Activated CD8-positive, alpha-beta T cell treated with anti-CD3 and anti-CD28 coated beads for 36 hours (primary cell): Measurements from ENCODE around the gene QSER1. TPM values are rescaled to one million over a fixed set of nuclear protein-coding genes. Genes with fewer than 3 reads are reported as not detected.
A peak's percentile ranks its signal among the peaks of the same experiment; 100 is the strongest.
"Not testable (repeated sequence)": the region's sequence is repeated elsewhere in the genome, so short reads cannot be mapped to it uniquely, and the experiment has no call there.

Experiments
- ATAC-seq: fragments of 200-7000 bp; cut with Tn5 transposase; one replicate; pipeline ENCODE4 v1.10.0; 2021; ENCODE audit warnings: mild to moderate bottlenecking, moderate library complexity
- CTCF ChIA-PET: fragments of 350-600 bp; sonication (Branson Sonifier 250); formaldehyde crosslinking; loops from one replicate; lab custom pipeline; 2021; ENCODE audit warnings: antibody characterized with exemption; lab: Charles Lee
- POLR2A ChIA-PET: fragments of 350-600 bp; sonication (Branson Sonifier 250); formaldehyde crosslinking; loops from one replicate; lab custom pipeline; 2021; ENCODE audit warnings: antibody characterized with exemption; lab: Charles Lee
- DNase-seq: peaks from one replicate; pipeline ENCODE4 v3.0.0-alpha.2; 2020
- H3K27ac Mint-ChIP-seq: one replicate; pipeline ENCODE4 v1.8.0; 2021; ENCODE audit warnings: mild to moderate bottlenecking, mixed read lengths
- H3K27me3 Mint-ChIP-seq: one replicate; pipeline ENCODE4 v1.8.0; 2021; ENCODE audit warnings: mixed read lengths
- H3K36me3 Mint-ChIP-seq: one replicate; pipeline ENCODE4 v1.8.0; 2021; ENCODE audit warnings: low read depth, mixed read lengths
- H3K4me1 Mint-ChIP-seq: one replicate; pipeline ENCODE4 v1.8.0; 2021; ENCODE audit warnings: low read depth, mixed read lengths
- H3K4me3 Mint-ChIP-seq: one replicate; pipeline ENCODE4 v1.8.0; 2021; ENCODE audit warnings: mild to moderate bottlenecking, moderate library complexity, mixed read lengths
- H3K9me3 Mint-ChIP-seq: one replicate; pipeline ENCODE4 v1.8.0; 2021; ENCODE audit warnings: mixed read lengths
- intact Hi-C: fragments of 100-400 bp; cut with micrococcal nuclease; formaldehyde crosslinking; loops from one replicate; pipeline ENCODE4 v1.10.0; 2022
- total RNA-seq, 2 experiments: library from RNA; stranded (reverse); gene quantifications; one replicate each; pipeline ENCODE4 v1.2.3, GENCODE V29; 2021
- TF ChIP-seq, protein P1 (sequence below): fragments of 200-600 bp; IDR thresholded peaks from one replicate; pipeline ENCODE4 v1.8.0; 2022; ENCODE audit warnings: antibody characterized with exemption, mild to moderate bottlenecking

QSER1 gene
- total RNA-seq, 2 experiments from 2014 or later = 10.5 to 11.2 TPM

DNA sequence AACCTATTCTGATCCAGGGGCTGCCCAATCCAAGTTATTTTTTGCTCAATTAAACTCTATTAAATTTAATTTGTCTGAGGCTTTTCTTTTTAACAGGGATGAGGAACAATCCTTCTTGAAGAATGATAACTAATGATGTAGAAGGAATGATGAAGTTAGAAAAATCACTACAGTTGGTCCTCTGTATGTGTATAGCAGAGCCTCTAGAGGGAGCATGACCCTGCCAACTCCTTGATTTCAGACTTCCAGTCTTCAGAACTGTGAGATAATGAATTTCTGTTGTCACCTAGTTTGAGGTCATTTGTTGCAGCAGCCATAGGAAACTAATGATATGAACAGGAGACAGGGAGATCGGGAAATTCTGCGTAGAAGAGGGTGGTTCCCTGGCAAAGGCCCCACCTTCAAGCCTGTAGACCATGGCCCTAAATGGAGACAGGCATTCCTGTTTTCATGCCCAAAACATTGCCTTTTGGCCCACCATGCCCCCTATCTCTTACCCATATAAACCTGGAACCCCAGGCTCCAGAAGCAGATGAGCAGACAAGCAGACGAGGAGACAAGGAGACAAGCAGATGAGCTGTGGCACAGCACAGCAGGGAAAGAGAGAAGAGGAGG lies 7.7 kb upstream of the QSER1 start:
- no peaks in the 10 kb centered on the region for H3K27me3 Mint-ChIP-seq
- H3K4me3 Mint-ChIP-seq = no peak overlapping the region
- ChIA-PET POLR2A (no interaction called here), CTCF (interaction anchor here (0.7 to 1.7 kb wide), 7 partner anchors 10 to 181 kb away, joined by 3 to 8 read pairs (median 4); no protein-coding TSS in a partner anchor)
- no peaks in the 10 kb centered on the region for H3K36me3 Mint-ChIP-seq
- H3K9me3 Mint-ChIP-seq = no peaks in the 10 kb centered on the region
- intact Hi-C loops = no loop called here
- DNase-seq = no peak
- H3K4me1 Mint-ChIP-seq = no peaks in the 10 kb centered on the region
- no peak for ATAC-seq
- H3K27ac Mint-ChIP-seq = no peak overlapping the region
- TF ChIP-seq, protein P1, sequence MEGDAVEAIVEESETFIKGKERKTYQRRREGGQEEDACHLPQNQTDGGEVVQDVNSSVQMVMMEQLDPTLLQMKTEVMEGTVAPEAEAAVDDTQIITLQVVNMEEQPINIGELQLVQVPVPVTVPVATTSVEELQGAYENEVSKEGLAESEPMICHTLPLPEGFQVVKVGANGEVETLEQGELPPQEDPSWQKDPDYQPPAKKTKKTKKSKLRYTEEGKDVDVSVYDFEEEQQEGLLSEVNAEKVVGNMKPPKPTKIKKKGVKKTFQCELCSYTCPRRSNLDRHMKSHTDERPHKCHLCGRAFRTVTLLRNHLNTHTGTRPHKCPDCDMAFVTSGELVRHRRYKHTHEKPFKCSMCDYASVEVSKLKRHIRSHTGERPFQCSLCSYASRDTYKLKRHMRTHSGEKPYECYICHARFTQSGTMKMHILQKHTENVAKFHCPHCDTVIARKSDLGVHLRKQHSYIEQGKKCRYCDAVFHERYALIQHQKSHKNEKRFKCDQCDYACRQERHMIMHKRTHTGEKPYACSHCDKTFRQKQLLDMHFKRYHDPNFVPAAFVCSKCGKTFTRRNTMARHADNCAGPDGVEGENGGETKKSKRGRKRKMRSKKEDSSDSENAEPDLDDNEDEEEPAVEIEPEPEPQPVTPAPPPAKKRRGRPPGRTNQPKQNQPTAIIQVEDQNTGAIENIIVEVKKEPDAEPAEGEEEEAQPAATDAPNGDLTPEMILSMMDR = peak; percentile 32

DNA sequence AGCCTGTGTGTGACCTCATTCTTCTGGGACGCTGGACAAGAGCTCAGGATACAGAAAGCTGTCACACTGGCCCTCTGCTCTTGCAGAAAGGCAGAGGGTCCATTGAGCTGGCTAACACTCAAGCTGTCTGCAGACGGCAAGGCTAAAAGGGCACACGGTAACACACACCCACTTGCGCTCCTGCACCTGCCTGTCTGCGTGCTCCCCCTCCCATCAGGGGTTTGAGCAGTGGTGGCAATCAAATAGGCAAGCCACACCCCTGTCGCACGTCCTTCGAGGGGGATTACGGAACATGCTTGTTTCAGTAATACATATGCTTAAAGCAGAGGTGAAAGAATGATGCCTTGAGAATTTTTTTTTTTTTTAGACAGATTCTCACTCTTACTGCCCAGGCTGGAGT lies 7.1 kb upstream of the QSER1 start:
- DNase-seq = no peak
- TF ChIP-seq, protein P1 = no peak

DNA sequence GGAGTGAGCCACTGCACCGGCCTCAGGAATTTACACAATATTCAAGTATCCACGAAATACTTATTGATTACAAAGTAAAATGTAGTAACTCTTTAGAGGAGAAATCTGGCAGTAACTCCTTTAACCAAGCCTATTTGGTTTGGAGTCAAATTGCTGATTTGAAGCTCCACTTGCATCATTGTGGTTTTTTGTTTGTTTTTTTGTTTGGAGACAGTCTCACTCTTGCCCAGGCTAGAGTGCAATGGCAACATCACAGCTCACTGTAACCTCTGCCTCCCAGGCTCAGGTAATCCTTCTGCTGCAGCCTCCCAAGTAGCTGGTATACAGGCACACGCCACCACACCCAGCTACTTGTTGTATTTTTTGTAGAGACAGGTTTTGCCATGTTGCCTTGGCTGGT lies 6.4 kb upstream of the QSER1 start:
- H3K36me3 Mint-ChIP-seq = no peaks in the 10 kb centered on the region
- POLR2A ChIA-PET = interaction anchor here (1.2 kb wide), 1 partner anchor 271 kb away, joined by 3 read pairs; no protein-coding TSS in a partner anchor
- no peaks in the 10 kb centered on the region for H3K9me3 Mint-ChIP-seq
- CTCF ChIA-PET = interaction anchor here (0.7 to 1.7 kb wide), 5 partner anchors 16 to 179 kb away, joined by 3 to 7 read pairs (median 3); no protein-coding TSS in a partner anchor
- no peak for DNase-seq
- TF ChIP-seq, protein P1 = no peak
- no peak overlapping the region for H3K4me3 Mint-ChIP-seq
- ATAC-seq = no peak
- H3K27ac Mint-ChIP-seq = no peak overlapping the region
- H3K4me1 Mint-ChIP-seq = no peaks in the 10 kb centered on the region
- H3K27me3 Mint-ChIP-seq = no peaks in the 10 kb centered on the region
- intact Hi-C loops = no loop called here

More for the DNA sequence above, 7.1 kb upstream of the QSER1 start:
- H3K4me1 Mint-ChIP-seq = no peaks in the 10 kb centered on the region
- no peak overlapping the region for H3K27ac Mint-ChIP-seq
- no peak for ATAC-seq
- H3K36me3 Mint-ChIP-seq = no peaks in the 10 kb centered on the region
- ChIA-PET POLR2A (no interaction called here), CTCF (interaction anchor here (0.7 to 1.7 kb wide), 5 partner anchors 9 to 180 kb away, joined by 3 to 7 read pairs (median 5); no protein-coding TSS in a partner anchor)
- no peaks in the 10 kb centered on the region for H3K27me3 Mint-ChIP-seq
- no peak overlapping the region for H3K4me3 Mint-ChIP-seq
- intact Hi-C loops = no loop called here
- H3K9me3 Mint-ChIP-seq = no peaks in the 10 kb centered on the region

DNA sequence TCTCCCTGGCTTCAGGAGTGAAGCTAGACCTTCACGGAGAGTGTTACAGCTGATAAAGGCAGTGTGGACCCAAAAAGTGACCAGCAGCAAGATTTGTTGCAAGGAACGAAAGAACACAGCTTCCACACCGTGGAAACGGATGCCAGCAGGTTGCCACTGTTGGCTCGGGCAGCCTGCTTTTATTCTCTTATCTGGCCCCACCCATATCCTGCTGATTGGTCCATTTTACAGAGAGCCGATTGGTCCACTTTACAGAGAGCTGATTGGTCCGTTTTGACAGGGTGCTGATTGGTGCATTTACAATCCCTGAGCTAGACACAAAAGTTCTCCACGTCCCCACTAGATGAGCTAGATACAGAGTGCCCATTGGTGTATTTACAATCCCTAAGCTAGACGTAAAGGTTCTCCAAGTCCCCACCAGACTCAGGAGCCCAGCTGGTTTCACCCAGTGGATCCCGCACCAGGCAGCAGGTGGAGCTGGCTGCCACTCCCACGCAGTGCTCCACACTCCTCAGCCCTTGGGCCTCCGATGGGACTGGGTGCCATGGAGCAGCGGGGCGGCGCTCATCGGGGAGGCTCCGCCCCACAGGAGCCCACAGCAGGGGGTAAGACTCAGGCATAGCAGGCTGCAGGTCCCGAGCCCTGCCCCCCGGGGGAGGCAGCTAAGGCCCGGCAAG lies 4.8 kb upstream of the QSER1 start:
- H3K4me1 Mint-ChIP-seq, intact Hi-C loops, H3K9me3 Mint-ChIP-seq, H3K4me3 Mint-ChIP-seq, H3K36me3 Mint-ChIP-seq, POLR2A ChIA-PET, H3K27ac Mint-ChIP-seq, ATAC-seq, DNase-seq, H3K27me3 Mint-ChIP-seq: not testable (repeated sequence)
- CTCF ChIA-PET = interaction anchor here (1.4 kb wide), 1 partner anchor 17 kb away, joined by 3 read pairs; no protein-coding TSS in a partner anchor

DNA sequence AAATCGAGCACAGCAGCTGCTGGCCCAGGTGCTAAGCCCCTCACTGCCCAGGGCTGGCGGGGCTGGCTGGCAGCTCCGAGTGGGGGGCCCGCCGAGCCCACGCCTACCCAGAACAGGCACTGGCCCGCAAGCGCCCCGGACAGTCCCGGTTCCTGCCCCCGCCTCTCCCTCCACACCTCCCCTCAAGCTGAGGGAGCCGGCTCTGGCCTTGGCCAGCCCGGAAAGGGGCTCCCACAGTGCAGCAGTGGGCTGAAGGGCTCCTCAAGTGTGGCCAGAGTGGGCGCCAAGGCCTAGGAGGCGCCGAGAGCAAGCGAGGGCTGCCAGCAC lies 4.3 kb upstream of the QSER1 start:
- ATAC-seq, POLR2A ChIA-PET, H3K36me3 Mint-ChIP-seq, H3K4me3 Mint-ChIP-seq, DNase-seq, H3K27me3 Mint-ChIP-seq, intact Hi-C loops, H3K9me3 Mint-ChIP-seq, CTCF ChIA-PET, H3K4me1 Mint-ChIP-seq, H3K27ac Mint-ChIP-seq: not testable (repeated sequence)

DNA sequence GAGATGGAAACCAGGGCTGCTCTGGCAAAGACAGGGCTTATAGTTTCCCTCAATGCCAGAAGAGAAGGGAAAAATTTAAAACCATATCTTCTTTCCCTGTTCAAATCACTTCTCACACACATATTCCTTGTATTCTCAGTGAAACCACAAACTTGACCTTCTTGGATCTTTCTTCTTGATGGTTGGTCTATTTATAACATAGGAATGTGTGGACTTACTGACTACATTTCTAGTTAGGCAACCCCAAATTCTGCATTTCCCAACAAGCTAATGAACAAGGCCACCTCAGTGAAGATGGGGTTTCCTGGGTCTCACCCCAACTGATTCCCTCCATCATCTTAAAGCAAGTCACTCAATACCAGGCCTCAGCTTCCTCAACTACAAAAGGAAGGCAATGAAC lies 3.8 kb upstream of the QSER1 start:
- DNase-seq = no peak
- TF ChIP-seq, protein P1 = no peak
- no peak overlapping the region for H3K27ac Mint-ChIP-seq
- H3K36me3 Mint-ChIP-seq = no peaks in the 10 kb centered on the region
- peaks cover 10% of the 10 kb centered on the region for H3K4me1 Mint-ChIP-seq
- no peak overlapping the region for H3K4me3 Mint-ChIP-seq
- H3K9me3 Mint-ChIP-seq = no peaks in the 10 kb centered on the region
- POLR2A ChIA-PET = no interaction called here
- CTCF ChIA-PET = no interaction called here
- no peaks in the 10 kb centered on the region for H3K27me3 Mint-ChIP-seq
- intact Hi-C loops = no loop called here
- no peak for ATAC-seq
